Measurements from ENCODE around the gene ACSL1.

DNA sequence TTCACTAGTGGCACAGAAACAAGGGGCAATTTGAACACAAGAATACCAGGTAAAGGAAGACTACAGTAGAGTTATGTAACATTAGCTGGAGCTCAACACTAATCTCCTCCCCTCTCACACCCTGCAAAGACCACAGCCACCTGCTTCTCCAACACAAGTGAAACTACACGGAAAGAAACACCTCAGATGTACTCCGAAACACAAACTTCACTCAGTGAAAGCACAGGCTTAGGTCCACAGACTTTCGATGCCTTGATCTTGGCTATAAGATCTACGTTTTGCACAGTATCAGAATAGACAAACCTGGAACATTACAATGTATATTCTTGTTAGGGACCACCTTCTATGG, 7.6 kb downstream of the ACSL1 start:
- TF ChIP-seq, protein P1, sequence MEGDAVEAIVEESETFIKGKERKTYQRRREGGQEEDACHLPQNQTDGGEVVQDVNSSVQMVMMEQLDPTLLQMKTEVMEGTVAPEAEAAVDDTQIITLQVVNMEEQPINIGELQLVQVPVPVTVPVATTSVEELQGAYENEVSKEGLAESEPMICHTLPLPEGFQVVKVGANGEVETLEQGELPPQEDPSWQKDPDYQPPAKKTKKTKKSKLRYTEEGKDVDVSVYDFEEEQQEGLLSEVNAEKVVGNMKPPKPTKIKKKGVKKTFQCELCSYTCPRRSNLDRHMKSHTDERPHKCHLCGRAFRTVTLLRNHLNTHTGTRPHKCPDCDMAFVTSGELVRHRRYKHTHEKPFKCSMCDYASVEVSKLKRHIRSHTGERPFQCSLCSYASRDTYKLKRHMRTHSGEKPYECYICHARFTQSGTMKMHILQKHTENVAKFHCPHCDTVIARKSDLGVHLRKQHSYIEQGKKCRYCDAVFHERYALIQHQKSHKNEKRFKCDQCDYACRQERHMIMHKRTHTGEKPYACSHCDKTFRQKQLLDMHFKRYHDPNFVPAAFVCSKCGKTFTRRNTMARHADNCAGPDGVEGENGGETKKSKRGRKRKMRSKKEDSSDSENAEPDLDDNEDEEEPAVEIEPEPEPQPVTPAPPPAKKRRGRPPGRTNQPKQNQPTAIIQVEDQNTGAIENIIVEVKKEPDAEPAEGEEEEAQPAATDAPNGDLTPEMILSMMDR (conservative IDR thresholded peaks at IDR 0.05), result no peak
- TF ChIP-seq ZFX (IDR thresholded peaks at IDR 0.05), result no peak
